DMS 273 treated with DMSO at 0.1 percent for 48 hours (cell line): ENCODE measurements around the gene WDR43.

ENCODE experiments used
- DNase-seq: peaks from one replicate; lab custom pipeline; 2025; lab: John Stamatoyannopoulos, UW

The WDR43 gene

GRCh38 chr2:28894470-28895188 is at the start of gene WDR43:
Gene WDR43 (plus strand): TSS chr2:28894667. CDS start chr2:28894699, 32 bp downstream.
- peak; percentile 98 for DNase-seq

GRCh38 chr2:28855193-28855592 is 39.3 kb upstream of the WDR43 start:
- DNase-seq, result no peak

- DNase-seq, result no peak
Measured at GRCh38 chr2:28855977-28856376, 38.5 kb upstream of the WDR43 start.

- DNase-seq, result no peak
Measured at GRCh38 chr2:28868611-28869010, 25.9 kb upstream of the WDR43 start.

GRCh38 chr2:28869494-28870145 is 24.8 kb upstream of the WDR43 start:
- DNase-seq, result no peak

- peak; percentile 88 for DNase-seq
Measured at GRCh38 chr2:28870146-28870891, 24.1 kb upstream of the WDR43 start, which contains the start of gene TRMT61B. Gene TRMT61B (minus strand): TSS chr2:28870309. CDS start chr2:28870277, 32 bp downstream.

GRCh38 chr2:28871620-28872019 is 22.8 kb upstream of the WDR43 start:
- DNase-seq, result no peak

GRCh38 chr2:28880193-28880592 is 14.3 kb upstream of the WDR43 start:
- no peak for DNase-seq

GRCh38 chr2:28893488-28893887 is 979 bp upstream of the WDR43 start:
- DNase-seq, result no peak

- DNase-seq, result peak; percentile 25
Measured at GRCh38 chr2:28895189-28895893, 874 bp downstream of the WDR43 start.

GRCh38 chr2:28896906-28897305 is 2.4 kb downstream of the WDR43 start:
- DNase-seq, result no peak

GRCh38 chr2:28898048-28898447 is 3.6 kb downstream of the WDR43 start:
- no peak for DNase-seq

- DNase-seq, result no peak
Measured at GRCh38 chr2:28901202-28901601, 6.7 kb downstream of the WDR43 start.

- DNase-seq, result no peak
Measured at GRCh38 chr2:28901841-28902240, 7.4 kb downstream of the WDR43 start.

- no peak for DNase-seq
Measured at GRCh38 chr2:28902584-28902983, 8.1 kb downstream of the WDR43 start.

GRCh38 chr2:28904295-28904694 is 9.8 kb downstream of the WDR43 start:
- no peak for DNase-seq

- no peak for DNase-seq
Measured at GRCh38 chr2:28904802-28905457, 10.5 kb downstream of the WDR43 start.

- DNase-seq, result no peak
Measured at GRCh38 chr2:28905533-28905932, 11.1 kb downstream of the WDR43 start.

- DNase-seq, result no peak
Measured at GRCh38 chr2:28906376-28906775, 11.9 kb downstream of the WDR43 start.

- no peak for DNase-seq
Measured at GRCh38 chr2:28906821-28907220, 12.4 kb downstream of the WDR43 start.

- DNase-seq, result no peak
Measured at GRCh38 chr2:28908172-28908571, 13.7 kb downstream of the WDR43 start.
